Measurements from ENCODE around the gene AATF. TPM values are rescaled to one million over a fixed set of nuclear protein-coding genes. Genes with fewer than 3 reads are reported as not detected.
A peak's percentile ranks its signal among the peaks of the same experiment; 100 is the strongest.

Gene AATF
- total RNA-seq, 1 donor from 2014 or later = 101 TPM

GRCh38 chr17:37088459-37088858, 139.7 kb downstream of the AATF start:
- peak overlapping the region; percentile 25 for H3K27ac Mint-ChIP-seq
- no peak overlapping the region for H3K4me3 Mint-ChIP-seq (ENCODE audit: low read depth)
- no peaks in the 10 kb centered on the region for H3K9me3 Mint-ChIP-seq
- intact Hi-C loops (cut with micrococcal nuclease) = no loop called here
- DNase-seq (ENCODE audit: low spot score) = no peak
- no peaks in the 10 kb centered on the region for H3K27me3 Mint-ChIP-seq (ENCODE audit: low read depth)
- peaks cover 49% of the 10 kb centered on the region for H3K36me3 Mint-ChIP-seq (ENCODE audit: low read depth)
- peaks cover 47% of the 10 kb centered on the region for H3K4me1 Mint-ChIP-seq (ENCODE audit: low read depth)

DNA sequence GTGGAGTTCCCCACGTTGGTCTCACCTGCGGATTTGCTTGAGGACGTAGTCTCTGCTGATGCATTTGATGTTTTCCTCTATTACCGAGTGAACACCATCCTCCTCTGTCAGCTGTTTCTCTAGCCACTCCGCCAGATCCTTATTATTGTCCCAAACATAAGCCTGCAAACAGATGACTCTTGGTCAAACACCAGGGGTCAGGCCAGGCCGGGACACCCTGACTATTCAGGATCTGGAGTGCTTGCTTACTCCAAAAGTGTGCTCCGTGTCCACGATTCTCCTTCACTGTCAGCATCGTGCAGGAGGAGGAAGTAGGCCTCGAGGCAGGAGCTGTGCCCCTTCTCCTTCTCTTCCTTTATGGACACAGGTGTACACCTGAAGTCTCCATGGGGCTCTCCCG, 140.2 kb downstream of the AATF start:
- intact Hi-C loops (cut with micrococcal nuclease) = no loop called here
- peaks cover 47% of the 10 kb centered on the region for H3K4me1 Mint-ChIP-seq (ENCODE audit: low read depth)

DNA sequence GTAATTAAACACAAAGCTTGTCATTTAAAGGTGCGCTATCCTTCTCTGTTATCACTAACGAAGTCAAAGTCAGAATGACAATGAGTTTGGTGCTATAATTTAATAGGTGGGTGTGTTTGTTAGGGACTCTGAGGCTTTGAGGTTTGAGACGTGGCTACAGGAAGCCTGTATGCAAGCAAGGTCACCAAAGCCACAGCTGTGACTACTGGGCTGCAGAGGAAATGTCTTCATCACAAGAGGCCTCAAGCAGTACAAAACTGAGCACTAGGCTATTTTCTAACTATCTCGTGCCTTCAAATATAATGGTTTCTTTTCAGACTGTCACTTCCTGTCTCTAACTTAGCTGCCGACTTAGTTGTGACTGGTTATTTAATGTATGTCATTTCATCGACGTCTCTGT, 141.2 kb downstream of the AATF start:
- Mint-ChIP-seq H3K36me3 (ENCODE audit: low read depth) (peaks cover 52% of the 10 kb centered on the region), H3K27me3 (ENCODE audit: low read depth) (no peaks in the 10 kb centered on the region), H3K27ac (peak overlapping the region; percentile 86), H3K4me3 (ENCODE audit: low read depth) (peak overlapping the region; percentile 56), H3K9me3 (no peaks in the 10 kb centered on the region), H3K4me1 (ENCODE audit: low read depth) (peaks cover 57% of the 10 kb centered on the region)
- DNase-seq (ENCODE audit: low spot score) = peak; percentile 43
- intact Hi-C loops (cut with micrococcal nuclease) = no loop called here

More for the DNA sequence above, 140.2 kb downstream of the AATF start:
- no peak for DNase-seq (ENCODE audit: low spot score)
- H3K27me3 Mint-ChIP-seq (ENCODE audit: low read depth) = no peaks in the 10 kb centered on the region
- H3K27ac Mint-ChIP-seq = no peak overlapping the region
- no peak overlapping the region for H3K4me3 Mint-ChIP-seq (ENCODE audit: low read depth)
- peaks cover 52% of the 10 kb centered on the region for H3K36me3 Mint-ChIP-seq (ENCODE audit: low read depth)
- no peaks in the 10 kb centered on the region for H3K9me3 Mint-ChIP-seq

DNA sequence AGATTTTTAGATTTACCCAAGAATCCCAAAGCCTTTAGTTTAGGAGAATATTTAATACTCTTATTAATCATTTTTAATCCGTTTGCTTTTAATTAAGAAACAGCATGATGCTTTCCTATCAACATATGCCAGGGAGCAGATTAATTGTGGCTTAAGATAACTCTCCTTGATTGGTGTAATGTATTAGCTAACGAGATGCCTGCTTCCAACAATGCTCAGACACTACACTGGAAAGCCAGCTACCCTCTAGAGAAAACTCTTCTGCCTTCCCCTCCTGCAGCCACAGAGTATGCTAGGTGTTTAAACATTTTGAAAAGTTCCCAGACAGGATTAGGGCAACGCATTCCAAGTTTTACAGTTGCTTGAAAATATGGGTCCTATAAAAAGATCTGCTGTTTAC, 142.2 kb downstream of the AATF start:
- Mint-ChIP-seq H3K27ac (peak overlapping the region; percentile 86), H3K36me3 (ENCODE audit: low read depth) (peaks cover 56% of the 10 kb centered on the region), H3K9me3 (no peaks in the 10 kb centered on the region), H3K4me1 (ENCODE audit: low read depth) (peaks cover 60% of the 10 kb centered on the region), H3K27me3 (ENCODE audit: low read depth) (no peaks in the 10 kb centered on the region), H3K4me3 (ENCODE audit: low read depth) (no peak overlapping the region)
- DNase-seq (ENCODE audit: low spot score) = no peak
- intact Hi-C loops (cut with micrococcal nuclease) = no loop called here

DNA sequence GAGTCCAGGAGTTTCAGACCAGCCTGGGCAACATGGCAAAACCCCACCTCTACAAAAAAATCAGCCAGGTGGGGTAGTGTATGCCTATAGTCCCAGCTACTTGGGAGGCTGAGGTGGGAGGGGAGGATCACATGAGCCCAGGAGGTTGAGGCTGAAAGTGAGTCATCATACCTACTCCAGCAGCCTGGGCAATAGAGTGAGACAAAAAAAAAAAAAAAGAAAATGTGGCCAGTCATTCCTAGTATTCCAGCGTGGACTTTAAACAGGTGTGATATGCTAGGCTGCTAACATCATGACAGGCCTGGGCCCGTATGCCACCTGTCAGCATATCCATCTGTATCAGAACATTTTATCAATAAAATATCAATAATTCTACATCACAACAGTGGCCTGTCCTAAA, 143.3 kb downstream of the AATF start:
- no peak overlapping the region for H3K4me3 Mint-ChIP-seq (ENCODE audit: low read depth)
- H3K36me3 Mint-ChIP-seq (ENCODE audit: low read depth) = peaks cover 61% of the 10 kb centered on the region
- no peak overlapping the region for H3K27ac Mint-ChIP-seq
- intact Hi-C loops (cut with micrococcal nuclease) = no loop called here
- H3K4me1 Mint-ChIP-seq (ENCODE audit: low read depth) = peaks cover 58% of the 10 kb centered on the region
- H3K9me3 Mint-ChIP-seq = no peaks in the 10 kb centered on the region
- H3K27me3 Mint-ChIP-seq (ENCODE audit: low read depth) = no peaks in the 10 kb centered on the region
- no peak for DNase-seq (ENCODE audit: low spot score)

DNA sequence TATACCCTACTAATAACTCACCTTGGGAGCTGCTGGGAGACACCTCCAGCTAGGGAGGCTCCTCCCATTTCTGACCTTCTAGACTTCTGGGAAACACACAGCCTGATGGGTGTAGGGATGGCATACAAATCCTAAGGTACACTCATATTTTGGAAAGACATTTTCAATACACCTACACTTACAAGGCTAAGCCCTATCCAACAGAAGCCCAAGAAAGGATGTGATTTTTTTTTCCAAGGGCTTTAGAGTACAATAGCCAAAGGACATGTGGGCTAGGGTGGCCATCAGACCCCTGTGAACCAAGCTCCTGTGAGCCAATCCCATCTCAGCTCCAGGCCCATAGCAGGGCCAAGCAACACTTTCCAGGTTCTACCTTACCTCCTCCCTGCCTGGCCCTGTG, 143.9 kb downstream of the AATF start:
- H3K27ac Mint-ChIP-seq = no peak overlapping the region
- peaks cover 59% of the 10 kb centered on the region for H3K36me3 Mint-ChIP-seq (ENCODE audit: low read depth)
- DNase-seq (ENCODE audit: low spot score) = no peak
- peaks cover 53% of the 10 kb centered on the region for H3K4me1 Mint-ChIP-seq (ENCODE audit: low read depth)
- no peaks in the 10 kb centered on the region for H3K27me3 Mint-ChIP-seq (ENCODE audit: low read depth)
- H3K9me3 Mint-ChIP-seq = no peaks in the 10 kb centered on the region
- no peak overlapping the region for H3K4me3 Mint-ChIP-seq (ENCODE audit: low read depth)
- intact Hi-C loops (cut with micrococcal nuclease) = no loop called here

DNA sequence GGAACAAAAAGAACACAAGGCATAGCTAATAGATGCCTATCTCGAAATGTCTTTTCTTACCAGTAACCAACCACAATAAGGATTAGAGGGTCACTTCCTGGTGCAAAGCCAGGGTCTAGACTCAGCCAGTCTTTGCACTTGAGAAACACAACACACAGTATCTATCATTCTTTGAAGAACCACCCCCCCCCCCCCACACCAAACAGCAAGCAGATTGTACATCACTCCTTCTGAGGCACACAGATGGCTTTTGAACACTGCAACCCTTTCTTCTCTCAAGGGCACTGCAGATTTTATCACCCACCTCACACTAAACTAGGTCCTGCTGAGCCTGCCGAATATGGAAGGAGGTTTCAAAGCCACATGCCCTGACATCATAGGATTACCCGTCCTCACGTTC, 145.6 kb downstream of the AATF start:
- H3K36me3 Mint-ChIP-seq (ENCODE audit: low read depth) = peaks cover 57% of the 10 kb centered on the region
- H3K4me3 Mint-ChIP-seq (ENCODE audit: low read depth) = no peak overlapping the region
- no peaks in the 10 kb centered on the region for H3K9me3 Mint-ChIP-seq
- H3K27ac Mint-ChIP-seq = no peak overlapping the region
- intact Hi-C loops (cut with micrococcal nuclease) = no loop called here
- peaks cover 38% of the 10 kb centered on the region for H3K4me1 Mint-ChIP-seq (ENCODE audit: low read depth)
- no peak for DNase-seq (ENCODE audit: low spot score)
- no peaks in the 10 kb centered on the region for H3K27me3 Mint-ChIP-seq (ENCODE audit: low read depth)

GRCh38 chr17:37096071-37096470, 147.3 kb downstream of the AATF start:
- no peak overlapping the region for H3K27ac Mint-ChIP-seq
- no peaks in the 10 kb centered on the region for H3K27me3 Mint-ChIP-seq (ENCODE audit: low read depth)
- H3K9me3 Mint-ChIP-seq = no peaks in the 10 kb centered on the region
- no peak overlapping the region for H3K4me3 Mint-ChIP-seq (ENCODE audit: low read depth)
- DNase-seq (ENCODE audit: low spot score) = no peak
- H3K36me3 Mint-ChIP-seq (ENCODE audit: low read depth) = peaks cover 49% of the 10 kb centered on the region
- H3K4me1 Mint-ChIP-seq (ENCODE audit: low read depth) = peaks cover 21% of the 10 kb centered on the region
- intact Hi-C loops (cut with micrococcal nuclease) = no loop called here

DNA sequence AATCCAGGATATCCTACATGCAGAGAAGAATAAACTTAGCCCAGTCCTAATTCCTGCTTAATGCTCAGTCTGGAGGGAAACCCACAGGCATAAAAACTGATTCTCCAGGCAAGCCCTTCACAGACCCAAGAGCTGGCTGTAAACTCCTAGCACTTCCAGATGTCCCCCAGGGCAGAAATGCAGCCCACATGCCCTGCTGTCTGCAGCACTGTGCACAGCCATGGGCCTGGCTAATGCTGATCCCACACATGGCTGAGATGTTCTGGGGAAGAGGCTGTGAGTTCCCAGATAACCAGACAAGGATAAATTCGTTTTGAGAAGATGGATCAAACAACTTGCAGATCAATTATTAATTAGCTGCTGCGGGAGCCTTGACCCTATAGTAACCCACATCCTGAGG, 148.4 kb downstream of the AATF start:
- DNase-seq (ENCODE audit: low spot score) = no peak
- Mint-ChIP-seq H3K27me3 (ENCODE audit: low read depth) (no peaks in the 10 kb centered on the region), H3K36me3 (ENCODE audit: low read depth) (peaks cover 49% of the 10 kb centered on the region), H3K27ac (no peak overlapping the region), H3K4me1 (ENCODE audit: low read depth) (peaks cover 17% of the 10 kb centered on the region), H3K9me3 (no peaks in the 10 kb centered on the region), H3K4me3 (ENCODE audit: low read depth) (no peak overlapping the region)
- intact Hi-C loops (cut with micrococcal nuclease) = no loop called here

- Mint-ChIP-seq H3K4me1 (ENCODE audit: low read depth) (peaks cover 12% of the 10 kb centered on the region), H3K4me3 (ENCODE audit: low read depth) (no peak overlapping the region), H3K36me3 (ENCODE audit: low read depth) (peaks cover 46% of the 10 kb centered on the region), H3K27me3 (ENCODE audit: low read depth) (no peaks in the 10 kb centered on the region), H3K9me3 (no peaks in the 10 kb centered on the region), H3K27ac (no peak overlapping the region)
- no peak for DNase-seq (ENCODE audit: low spot score)
- intact Hi-C loops (cut with micrococcal nuclease) = no loop called here
Measured at GRCh38 chr17:37098152-37098551, 149.4 kb downstream of the AATF start.

DNA sequence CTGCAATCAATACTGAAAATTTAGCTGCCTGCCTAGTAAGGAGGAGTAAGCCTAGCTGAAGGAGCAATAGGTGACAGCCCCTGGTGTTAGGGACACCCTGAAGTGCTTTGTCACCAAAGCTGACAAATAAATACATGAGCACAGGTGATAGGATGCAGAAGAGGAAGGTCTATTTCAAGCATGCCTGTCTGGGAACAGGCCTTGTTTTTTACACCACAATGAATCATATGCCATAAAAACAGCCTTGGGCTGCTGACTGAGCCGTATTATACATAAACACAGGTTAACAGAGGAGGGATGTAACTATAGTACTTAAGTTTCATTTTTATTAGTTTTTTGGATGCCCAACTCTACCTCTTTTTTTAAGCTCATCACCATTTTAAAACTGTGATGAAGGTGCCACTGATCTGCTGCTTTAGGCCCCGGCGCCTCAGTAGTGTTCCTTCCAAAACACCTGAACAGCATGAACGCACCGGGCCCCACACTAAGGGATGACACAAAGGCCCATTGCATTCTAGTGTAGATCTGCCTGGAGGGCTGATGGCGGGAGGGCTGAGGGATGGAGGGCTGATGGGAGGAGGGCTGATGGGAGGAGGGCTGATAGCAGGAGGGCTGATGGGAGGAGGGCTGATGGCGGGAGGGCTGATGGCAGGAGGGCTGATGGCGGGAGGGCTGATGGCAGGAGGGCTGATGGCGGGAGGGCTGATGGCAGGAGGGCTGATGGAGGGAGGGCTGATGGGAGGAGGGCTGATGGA, 150.3 kb downstream of the AATF start:
- H3K4me1 Mint-ChIP-seq (ENCODE audit: low read depth) = peaks cover 11% of the 10 kb centered on the region
- intact Hi-C loops (cut with micrococcal nuclease) = no loop called here
- no peak overlapping the region for H3K27ac Mint-ChIP-seq

DNA sequence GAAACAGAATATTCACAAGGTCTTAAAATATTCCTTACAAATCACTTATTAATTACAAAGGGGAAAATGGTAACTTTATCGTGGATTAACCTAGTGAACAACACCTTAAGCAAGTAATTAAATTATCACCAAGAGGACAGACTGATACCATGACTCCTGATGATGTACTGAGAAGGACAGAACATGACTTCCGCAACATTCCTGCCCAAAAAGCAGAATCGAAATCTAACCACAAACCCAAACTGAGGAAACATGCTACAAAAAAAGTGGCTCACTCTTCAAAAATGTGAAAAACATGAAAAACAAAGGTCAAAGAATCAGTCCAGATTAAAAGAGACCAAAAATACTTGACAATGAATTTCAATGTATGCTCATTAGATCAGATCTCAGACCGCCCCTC, 151.5 kb downstream of the AATF start:
- H3K4me1 Mint-ChIP-seq (ENCODE audit: low read depth) = no peaks in the 10 kb centered on the region
- H3K27ac Mint-ChIP-seq = no peak overlapping the region
- DNase-seq (ENCODE audit: low spot score) = no peak
- H3K36me3 Mint-ChIP-seq (ENCODE audit: low read depth) = peaks cover 36% of the 10 kb centered on the region
- H3K4me3 Mint-ChIP-seq (ENCODE audit: low read depth) = no peak overlapping the region
- H3K27me3 Mint-ChIP-seq (ENCODE audit: low read depth) = no peaks in the 10 kb centered on the region
- H3K9me3 Mint-ChIP-seq = no peaks in the 10 kb centered on the region
- intact Hi-C loops (cut with micrococcal nuclease) = no loop called here

More for the DNA sequence above, 150.3 kb downstream of the AATF start:
- DNase-seq (ENCODE audit: low spot score) = no peak
- Mint-ChIP-seq H3K27me3 (ENCODE audit: low read depth) (no peaks in the 10 kb centered on the region), H3K36me3 (ENCODE audit: low read depth) (peaks cover 41% of the 10 kb centered on the region), H3K9me3 (no peaks in the 10 kb centered on the region), H3K4me3 (ENCODE audit: low read depth) (no peak overlapping the region)

DNA sequence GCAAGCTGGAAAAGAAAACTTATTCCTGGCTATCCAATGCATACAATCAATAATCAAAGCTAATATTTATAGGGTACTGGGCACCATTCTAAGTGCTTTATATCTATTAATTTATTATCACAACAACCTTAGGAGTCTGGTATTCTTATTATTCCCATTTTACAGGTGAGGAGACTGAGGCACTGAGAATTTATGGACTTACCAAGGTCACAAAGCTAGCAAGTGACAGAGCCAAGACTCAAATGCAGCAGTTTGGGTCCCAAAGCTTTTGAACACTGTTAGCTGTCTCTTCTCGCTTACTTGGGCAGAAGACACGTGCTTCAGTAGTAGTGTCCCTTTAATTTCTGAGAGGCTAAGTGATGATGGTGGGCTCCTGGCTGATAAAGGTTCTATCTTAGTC, 152.6 kb downstream of the AATF start:
- intact Hi-C loops (cut with micrococcal nuclease) = no loop called here
- Mint-ChIP-seq H3K27ac (no peak overlapping the region), H3K27me3 (ENCODE audit: low read depth) (no peaks in the 10 kb centered on the region), H3K4me1 (ENCODE audit: low read depth) (no peaks in the 10 kb centered on the region), H3K4me3 (ENCODE audit: low read depth) (no peak overlapping the region), H3K9me3 (no peaks in the 10 kb centered on the region), H3K36me3 (ENCODE audit: low read depth) (peaks cover 30% of the 10 kb centered on the region)
- DNase-seq (ENCODE audit: low spot score) = no peak

- Mint-ChIP-seq H3K4me1 (ENCODE audit: low read depth) (no peaks in the 10 kb centered on the region), H3K27me3 (ENCODE audit: low read depth) (no peaks in the 10 kb centered on the region), H3K36me3 (ENCODE audit: low read depth) (peaks cover 13% of the 10 kb centered on the region), H3K27ac (no peak overlapping the region), H3K4me3 (ENCODE audit: low read depth) (no peak overlapping the region), H3K9me3 (no peaks in the 10 kb centered on the region)
- no peak for DNase-seq (ENCODE audit: low spot score)
- intact Hi-C loops (cut with micrococcal nuclease) = no loop called here
Measured at GRCh38 chr17:37103231-37103630, 154.5 kb downstream of the AATF start.

Measured in activated T-helper 2 cell treated with anti-CD3 and anti-CD28 coated beads, Interferon-gamma antibody, Interleukin-2, Interleukin-4, amounts not matched to agents 10 μg/mL and 5 μg/mL and 100 μg/mL, durations not matched to agents 14 hours and 24 hours and 36 hours (primary cell).